HG03060 (cell line): ENCODE measurements around the gene ST8SIA1.

ENCODE experiments used
- ATAC-seq: cut with Tn5 transposase; IDR thresholded peaks from one replicate; pipeline ENCODE4 v1.9.1; 2021; ENCODE audit warnings: low read depth, moderate number of reproducible peaks; ENCODE audit not compliant: unreplicated experiment

The ST8SIA1 gene

DNA sequence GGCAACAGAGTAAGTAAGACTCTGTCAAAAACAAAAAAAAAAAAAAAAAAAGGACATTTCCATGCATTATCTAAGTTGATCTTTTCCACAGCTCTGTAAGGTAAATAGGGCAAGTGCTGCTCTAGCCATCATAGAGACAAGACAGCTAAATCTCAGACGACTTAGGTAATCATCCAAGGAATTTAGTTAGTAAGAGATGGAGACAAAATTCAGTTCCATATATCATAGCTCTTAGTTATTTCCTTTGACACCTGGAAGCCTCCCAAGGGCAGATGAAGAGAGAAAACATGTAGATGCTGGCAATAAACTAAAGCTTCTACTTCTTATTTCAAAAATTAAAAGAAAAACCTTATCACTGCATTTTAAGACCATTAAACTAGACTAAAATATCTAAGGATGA, 48.7 kb downstream of the ST8SIA1 start:
- ATAC-seq = no peak

- ATAC-seq = no peak
These were observed 49.6 kb downstream of the ST8SIA1 start for GRCh38 chr12:22284871-22285270.

DNA sequence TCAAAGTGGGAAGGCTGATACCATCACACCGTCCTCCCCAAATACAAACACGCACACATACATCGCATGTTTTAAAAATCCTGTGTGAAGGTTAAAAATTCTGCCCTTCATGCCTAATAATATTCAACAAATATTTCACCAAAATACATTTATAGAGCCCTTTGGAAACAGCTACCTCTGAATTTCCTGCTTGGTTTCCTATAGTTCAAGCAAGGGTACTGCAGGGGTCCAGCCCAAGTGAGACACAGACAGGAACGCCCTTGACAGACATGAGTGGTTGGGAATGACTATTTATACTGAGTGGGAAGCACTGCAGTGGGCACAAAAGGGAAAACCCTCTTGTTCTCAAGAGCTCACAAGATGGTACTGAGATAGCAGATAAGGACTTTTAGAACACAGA, 51.0 kb downstream of the ST8SIA1 start:
- ATAC-seq = no peak

GRCh38 chr12:22283006-22283506, 51.5 kb downstream of the ST8SIA1 start:
- no peak for ATAC-seq

DNA sequence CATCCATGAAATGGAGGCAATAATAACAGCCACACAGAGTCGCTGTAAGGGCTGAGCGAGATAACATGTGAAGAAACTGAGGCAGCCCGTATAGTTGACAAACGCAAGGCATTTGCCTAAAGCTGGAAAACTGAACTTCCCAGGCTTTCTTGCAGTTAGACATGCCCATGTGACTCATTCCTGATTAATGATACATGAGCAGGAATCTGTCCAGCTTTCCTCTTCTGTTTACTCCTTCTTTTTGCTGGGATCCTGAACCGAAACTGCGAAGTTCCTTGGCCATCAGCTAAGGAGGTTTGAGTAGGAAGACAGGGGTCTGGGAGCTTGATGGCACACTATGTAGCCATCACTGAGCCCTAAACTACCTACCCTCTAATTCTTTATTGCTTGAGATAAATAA, 52.2 kb downstream of the ST8SIA1 start:
- no peak for ATAC-seq

GRCh38 chr12:22276867-22277266, 57.6 kb downstream of the ST8SIA1 start:
- no peak for ATAC-seq

DNA sequence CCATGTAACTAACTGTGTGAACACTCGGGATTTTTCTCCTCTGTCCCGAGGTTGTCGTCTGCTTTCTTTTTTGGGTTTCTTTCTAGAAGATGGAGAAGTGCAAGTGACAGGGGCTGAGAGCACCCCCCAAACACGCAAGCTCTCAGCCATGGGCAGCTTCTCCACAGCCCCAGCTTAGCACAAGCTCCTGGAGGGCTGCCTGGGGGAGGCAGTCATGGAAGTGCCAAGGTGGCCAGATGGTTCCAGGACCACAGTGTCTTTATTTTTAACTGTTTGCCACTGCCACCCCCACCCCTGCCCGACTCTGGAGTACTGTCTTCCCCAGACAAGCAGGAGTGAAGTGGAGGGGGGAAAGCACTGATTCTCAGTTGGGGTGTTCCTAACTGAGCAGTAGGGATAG, 58.2 kb downstream of the ST8SIA1 start:
- ATAC-seq = no peak

GRCh38 chr12:22275843-22276242, 58.7 kb downstream of the ST8SIA1 start:
- no peak for ATAC-seq

DNA sequence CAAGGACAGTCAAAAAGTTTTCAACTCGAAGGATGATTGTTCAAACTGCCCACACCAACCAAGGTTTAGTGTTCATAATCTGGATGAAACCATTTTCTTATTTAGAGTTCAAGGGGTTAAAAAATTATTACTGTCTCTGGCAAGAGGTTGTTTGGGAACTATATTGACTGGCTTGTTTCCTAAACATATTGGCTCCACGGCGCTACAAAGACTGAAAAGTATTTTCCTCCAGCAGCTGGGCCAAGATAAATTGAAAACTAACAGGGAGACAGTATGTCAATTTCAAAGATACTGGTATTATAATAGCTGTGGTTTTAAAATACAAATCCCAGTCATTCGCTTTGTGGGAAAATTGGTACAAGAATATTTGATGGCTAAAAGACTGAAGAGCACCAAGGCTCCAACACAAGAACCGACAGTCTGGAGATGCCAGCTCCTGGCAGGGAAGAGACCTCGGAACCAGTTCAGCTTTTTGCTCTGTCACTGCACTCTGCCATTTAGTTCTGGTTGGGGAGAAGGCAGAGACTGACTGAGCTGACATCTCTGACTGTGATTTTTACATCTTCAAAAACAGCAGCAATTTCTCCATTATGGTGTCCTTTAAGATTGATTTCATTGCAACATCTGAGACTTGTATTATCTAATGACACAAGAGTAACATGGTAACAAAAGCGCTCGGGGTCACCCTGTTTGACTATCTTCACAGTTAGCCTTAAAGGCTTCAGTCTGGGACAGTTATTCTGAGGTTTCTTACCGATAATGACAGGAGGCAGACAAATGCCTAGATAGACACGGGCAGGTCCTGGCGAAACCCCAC, 62.0 kb downstream of the ST8SIA1 start:
- ATAC-seq = no peak

DNA sequence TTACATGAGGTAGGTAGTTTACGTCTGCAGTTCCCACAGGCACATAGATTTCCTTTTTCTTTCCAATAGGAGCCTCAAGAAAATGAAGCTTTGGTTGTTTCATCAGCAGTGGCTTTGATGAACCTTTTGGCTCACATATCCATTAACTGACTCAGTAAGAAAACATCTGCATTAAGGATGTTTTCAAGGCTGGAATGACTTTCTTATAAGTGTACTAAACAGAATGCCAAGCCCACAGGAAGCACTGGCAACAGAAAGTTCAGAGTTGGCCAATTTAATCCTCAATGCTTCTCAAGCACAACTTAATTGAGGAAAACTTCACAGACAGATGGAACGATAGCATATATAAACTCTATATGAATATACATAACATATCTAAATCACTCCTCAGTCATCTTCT, 63.5 kb downstream of the ST8SIA1 start:
- no peak for ATAC-seq

DNA sequence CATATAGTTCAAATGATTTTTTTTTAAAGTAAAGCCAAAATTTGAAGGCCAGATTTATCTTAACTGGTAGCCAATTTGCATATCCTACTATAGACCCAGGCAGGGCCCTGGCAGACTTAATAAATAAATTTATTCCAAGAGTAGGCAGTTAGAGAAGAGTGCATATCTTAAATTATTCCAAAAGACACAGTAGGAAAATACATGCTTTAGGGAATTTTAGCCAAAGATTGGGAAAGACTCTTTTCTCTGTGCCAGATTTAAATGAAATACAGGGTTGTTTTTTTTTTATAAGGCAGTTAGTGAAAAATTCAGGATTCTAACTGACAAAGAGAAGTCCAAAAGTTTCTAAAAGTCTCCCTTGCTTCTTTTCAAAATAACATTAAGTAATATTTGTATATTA, 65.5 kb downstream of the ST8SIA1 start:
- ATAC-seq = no peak

DNA sequence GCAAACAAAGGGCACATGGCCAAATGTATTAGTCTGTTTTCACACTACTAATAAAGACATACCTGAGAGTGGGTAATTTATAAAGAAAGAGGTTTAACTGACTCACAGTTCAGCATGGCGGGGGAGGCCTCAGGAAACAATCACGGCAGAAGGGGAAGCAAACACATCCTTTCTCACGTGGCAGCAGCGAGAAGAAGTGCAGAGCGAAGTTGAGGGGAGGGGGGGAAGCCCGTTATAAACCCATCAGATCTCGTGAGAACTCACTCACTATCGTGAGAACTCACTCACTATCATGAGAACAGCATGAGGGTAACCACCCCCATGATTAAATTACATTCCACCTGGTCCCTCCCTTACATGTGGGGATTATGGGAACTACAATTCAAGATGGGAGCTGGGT, 66.1 kb downstream of the ST8SIA1 start:
- no peak for ATAC-seq

GRCh38 chr12:22266101-22266500, 68.4 kb downstream of the ST8SIA1 start:
- no peak for ATAC-seq

GRCh38 chr12:22264380-22264779, 70.1 kb downstream of the ST8SIA1 start:
- ATAC-seq = no peak

DNA sequence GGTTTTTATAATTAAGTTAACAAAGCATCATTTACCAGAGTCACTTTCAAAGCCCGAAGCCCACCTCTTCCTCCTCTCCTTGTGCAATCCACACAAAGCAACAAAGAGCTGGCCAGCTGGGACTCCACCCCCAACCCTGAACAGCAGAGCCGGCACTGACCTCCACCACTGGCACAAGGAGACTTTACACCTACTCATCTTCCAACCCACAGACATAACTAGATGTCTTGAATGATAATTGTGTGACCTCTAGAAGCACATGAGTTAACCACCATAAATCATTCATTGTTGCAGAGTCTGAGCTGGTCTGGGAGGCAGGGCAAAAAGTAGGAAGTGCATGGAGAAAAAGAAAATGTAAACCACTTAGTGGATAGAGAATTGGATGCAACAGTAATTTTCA, 72.2 kb downstream of the ST8SIA1 start:
- ATAC-seq = no peak

DNA sequence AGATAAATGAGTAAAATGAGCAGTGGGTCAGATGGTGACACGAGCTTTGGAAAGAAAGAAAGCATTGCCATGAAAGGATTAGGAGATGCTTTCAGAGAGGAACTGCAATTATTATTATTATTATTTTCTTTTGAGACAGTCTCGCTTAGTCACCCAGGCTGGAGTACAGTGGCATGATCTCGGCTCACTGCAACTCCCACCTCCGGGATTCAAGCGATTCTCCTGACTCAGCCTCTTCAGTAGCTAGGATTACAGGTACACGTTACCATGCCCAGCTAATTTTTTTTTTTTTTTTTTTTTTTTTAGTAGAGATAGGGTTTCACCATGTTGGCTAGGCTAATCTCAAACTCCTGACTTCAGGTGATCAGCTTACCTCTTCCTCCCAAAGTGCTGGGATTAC, 77.4 kb downstream of the ST8SIA1 start:
- no peak for ATAC-seq

- no peak for ATAC-seq
These were observed 77.9 kb downstream of the ST8SIA1 start for GRCh38 chr12:22256605-22257004.

DNA sequence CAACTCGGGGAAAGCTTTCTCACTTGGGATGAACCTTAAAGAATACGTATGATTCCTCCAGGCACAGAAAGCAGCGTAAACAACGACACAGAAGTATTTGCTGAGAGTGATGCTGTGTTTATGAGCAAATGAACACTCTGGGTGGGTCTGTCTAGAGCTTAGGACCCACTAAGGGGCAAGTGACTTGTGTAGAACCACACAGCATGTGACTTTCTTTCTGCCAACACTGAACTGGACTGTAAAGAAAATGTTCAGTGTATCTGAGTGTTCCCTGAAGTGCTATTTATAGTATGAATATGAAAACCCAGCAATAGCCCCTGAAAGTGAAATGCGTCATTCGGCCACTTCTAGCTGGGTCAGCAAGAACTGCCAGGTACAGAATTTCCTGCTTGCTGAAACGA, 78.5 kb downstream of the ST8SIA1 start:
- no peak for ATAC-seq

DNA sequence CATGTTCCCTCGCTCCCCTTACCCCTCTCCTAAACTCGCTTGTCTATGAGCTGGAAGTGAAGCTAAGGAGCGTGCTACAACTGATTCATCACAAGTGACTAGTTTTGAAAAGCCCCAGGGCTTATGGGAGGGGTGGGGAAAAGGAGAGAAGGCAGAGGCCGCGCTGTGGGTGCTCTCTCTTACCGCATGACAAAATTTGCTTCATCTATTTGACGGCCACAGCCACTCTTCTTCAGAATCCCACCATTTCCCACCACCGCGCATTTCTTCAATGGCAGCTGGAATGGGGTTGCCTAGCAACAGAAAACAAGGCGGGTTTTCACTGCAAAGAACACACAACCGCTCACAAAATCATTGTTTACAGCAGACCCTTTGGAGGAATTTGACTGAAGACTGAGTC, 79.4 kb downstream of the ST8SIA1 start:
- ATAC-seq = no peak

DNA sequence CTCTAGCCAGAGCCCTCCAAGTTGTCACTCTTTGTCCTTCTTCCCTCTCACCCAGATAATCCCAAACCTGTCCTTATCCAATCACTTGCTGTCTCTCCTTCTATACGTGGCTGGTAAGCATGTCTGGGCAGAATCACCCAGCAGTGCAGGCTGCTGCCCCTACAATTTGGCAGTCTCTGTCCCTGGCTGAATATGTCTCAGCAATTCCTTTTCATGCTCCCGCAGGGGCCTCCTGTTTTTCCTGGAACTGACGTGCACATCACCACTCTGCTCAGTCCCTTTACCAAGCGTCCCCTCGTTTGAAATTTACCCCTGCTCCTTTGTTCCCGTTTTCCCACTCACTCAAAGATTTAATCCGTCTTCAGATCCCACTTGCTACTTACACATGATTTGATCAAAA, 80.0 kb downstream of the ST8SIA1 start:
- no peak for ATAC-seq

DNA sequence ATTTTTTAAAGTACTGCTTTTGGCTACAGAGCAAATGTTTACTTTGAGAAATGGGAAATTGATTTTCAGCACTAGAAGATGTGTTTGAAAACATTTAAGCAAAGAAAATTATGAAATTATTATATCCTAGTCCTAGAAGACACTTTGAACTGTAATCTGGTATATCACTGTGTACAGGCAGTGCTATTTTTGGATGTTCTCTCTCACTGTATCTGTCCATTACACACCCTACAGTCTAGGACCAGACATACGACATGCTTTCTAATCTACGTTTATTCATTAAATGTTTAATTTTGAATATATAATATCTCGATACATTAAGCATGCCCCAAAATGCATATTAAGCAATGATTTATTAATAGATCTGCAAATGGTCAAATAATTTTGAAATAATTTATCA, 82.5 kb downstream of the ST8SIA1 start:
- no peak for ATAC-seq

- ATAC-seq = no peak
These were observed 83.7 kb downstream of the ST8SIA1 start for GRCh38 chr12:22250762-22251161.
